Uterus (tissue), 4 donors: ENCODE data around the gene DAPK3. TPM values are rescaled to one million over a fixed set of nuclear protein-coding genes. Genes with fewer than 3 reads are reported as not detected.
"Not testable (repeated sequence)": the region's sequence is repeated elsewhere in the genome, so short reads cannot be mapped to it uniquely, and the experiment has no call there.

Experiments
- DNase-seq, 2 donors: peaks; one replicate each; pipeline ENCODE4 v3.0.0-alpha.2; 2019 to 2020
- H3K27ac ChIP-seq, 2 donors: fragments of 200-600 bp; sonication (generic); 1 replicate in 1 of 2; 2 replicates in 1 of 2; pipeline ENCODE4 v1.5.1; 2016 to 2018
- H3K27me3 ChIP-seq, 2 donors: fragments of 200-600 bp; sonication (generic); one replicate each; pipeline ENCODE4 v1.5.1; 2018 to 2019; ENCODE audit warnings: control low read depth in 1 of 2
- H3K36me3 ChIP-seq, 2 donors: fragments of 200-600 bp; sonication (generic); one replicate each; pipeline ENCODE4 v1.5.1; 2019; ENCODE audit warnings: control low read depth in 1 of 2
- H3K4me1 ChIP-seq, 2 donors: fragments of 200-600 bp; sonication (generic); one replicate each; pipeline ENCODE4 v1.5.1; 2018 to 2019; ENCODE audit warnings: control low read depth in 1 of 2
- H3K4me3 ChIP-seq, 2 donors: fragments of 200-600 bp; sonication (generic); 1 replicate in 1 of 2; 2 replicates in 1 of 2; pipeline ENCODE4 v1.5.1; 2018 to 2019; ENCODE audit warnings: mild to moderate bottlenecking in 1 of 2
- H3K9me3 ChIP-seq, 2 donors: fragments of 200-600 bp; sonication (generic); one replicate each; pipeline ENCODE4 v1.5.1; 2019; ENCODE audit warnings: control low read depth in 1 of 2
- POLR2A ChIP-seq, 2 donors: fragments of 450-650 bp; IDR thresholded peaks; one replicate each; pipeline ENCODE4 v1.6.1; 2016; ENCODE audit warnings: antibody characterized with exemption in 2 of 2, mild to moderate bottlenecking in 1 of 2, moderate library complexity in 1 of 2
- intact Hi-C: fragments of 100-400 bp; cut with DNase I; formaldehyde crosslinking; loops from one replicate; pipeline ENCODE4 v1.15.1; 2023; ENCODE audit warnings: low total_unique reads
- total RNA-seq, 4 donors: library from RNA; depleted of rRNA in 3 of 4; stranded (reverse); fragments of >200 nt in 3 of 4; gene quantifications; one replicate each; pipeline versions ENCODE4 v1.1.0 to v1.2.4, GENCODE V29; 2014 to 2023
- TF ChIP-seq, protein P1 (sequence below), 4 experiments: fragments of 200-600 bp in 2 of 4; fragments of 450-650 bp in 2 of 4; sonication (generic) in 2 of 4; IDR thresholded peaks; one replicate each; pipeline ENCODE4 v1.5.1; 2016 to 2019; ENCODE audit warnings: antibody characterized with exemption in 4 of 4, mild to moderate bottlenecking in 2 of 4, moderate library complexity in 1 of 4
- donor health status: DM: yes; HTN: yes; CAD: no.

DAPK3 gene
- total RNA-seq, 4 donors from 2014 or later = 7.1 to 119 (median 91.9) TPM

DNA sequence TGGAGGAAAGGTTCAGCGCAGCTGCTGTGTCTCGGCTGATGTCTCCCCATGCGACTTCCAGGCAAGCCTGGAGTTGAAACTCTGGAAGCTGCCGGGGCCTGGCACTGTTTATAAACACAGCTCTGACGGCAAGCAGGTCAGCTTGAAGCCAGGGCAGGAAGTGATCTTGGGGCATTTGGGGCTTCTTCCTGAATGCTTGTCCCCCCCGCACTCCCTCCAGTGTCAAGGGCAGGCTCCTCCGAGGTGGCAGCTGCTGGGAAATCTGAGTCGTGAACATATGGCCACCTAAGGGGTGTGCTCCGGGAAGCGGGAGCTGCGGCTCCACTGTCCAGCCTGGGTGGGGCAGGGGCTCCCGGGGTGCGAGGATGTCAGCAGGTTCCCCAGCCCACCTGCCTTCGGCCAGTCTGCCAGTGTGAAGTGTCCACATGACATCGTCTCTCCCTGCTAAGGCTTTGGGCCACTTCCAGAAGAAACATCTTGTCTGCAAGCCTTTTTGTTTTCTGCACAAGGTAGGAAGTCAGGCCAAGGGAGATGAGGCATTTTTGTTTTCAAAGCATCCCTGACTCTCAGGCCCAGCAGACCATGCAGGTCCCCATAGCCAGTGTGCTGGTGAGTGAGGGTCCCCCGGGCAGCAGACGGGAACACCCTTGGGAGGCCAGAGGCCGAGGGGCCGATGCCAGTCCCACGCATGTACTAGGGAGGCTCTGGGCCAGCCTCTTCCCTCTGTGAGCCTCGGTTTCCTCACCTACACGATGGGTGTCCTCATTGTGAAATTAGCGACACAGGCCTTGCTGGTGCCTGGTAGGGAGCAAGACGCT, 39.3 kb upstream of the DAPK3 start:
- H3K4me1 ChIP-seq = peaks cover 0 to 36% of the 10 kb centered on the region in 2 donors
- H3K36me3 ChIP-seq = no peaks in the 10 kb centered on the region
- H3K27ac ChIP-seq = no peak overlapping the region
- no peaks in the 10 kb centered on the region for H3K27me3 ChIP-seq
- no peak overlapping the region for H3K4me3 ChIP-seq
- H3K9me3 ChIP-seq = no peaks in the 10 kb centered on the region
- TF ChIP-seq, protein P1, sequence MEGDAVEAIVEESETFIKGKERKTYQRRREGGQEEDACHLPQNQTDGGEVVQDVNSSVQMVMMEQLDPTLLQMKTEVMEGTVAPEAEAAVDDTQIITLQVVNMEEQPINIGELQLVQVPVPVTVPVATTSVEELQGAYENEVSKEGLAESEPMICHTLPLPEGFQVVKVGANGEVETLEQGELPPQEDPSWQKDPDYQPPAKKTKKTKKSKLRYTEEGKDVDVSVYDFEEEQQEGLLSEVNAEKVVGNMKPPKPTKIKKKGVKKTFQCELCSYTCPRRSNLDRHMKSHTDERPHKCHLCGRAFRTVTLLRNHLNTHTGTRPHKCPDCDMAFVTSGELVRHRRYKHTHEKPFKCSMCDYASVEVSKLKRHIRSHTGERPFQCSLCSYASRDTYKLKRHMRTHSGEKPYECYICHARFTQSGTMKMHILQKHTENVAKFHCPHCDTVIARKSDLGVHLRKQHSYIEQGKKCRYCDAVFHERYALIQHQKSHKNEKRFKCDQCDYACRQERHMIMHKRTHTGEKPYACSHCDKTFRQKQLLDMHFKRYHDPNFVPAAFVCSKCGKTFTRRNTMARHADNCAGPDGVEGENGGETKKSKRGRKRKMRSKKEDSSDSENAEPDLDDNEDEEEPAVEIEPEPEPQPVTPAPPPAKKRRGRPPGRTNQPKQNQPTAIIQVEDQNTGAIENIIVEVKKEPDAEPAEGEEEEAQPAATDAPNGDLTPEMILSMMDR (IDR thresholded peaks at IDR 0.05) = no peak
- TF ChIP-seq POLR2A (IDR thresholded peaks at IDR 0.05) = no peak
- intact Hi-C loops = no loop called here
- no peak for DNase-seq

GRCh38 chr19:4007836-4008539, 37.1 kb upstream of the DAPK3 start:
- intact Hi-C loops = no loop called here
- TF ChIP-seq, protein P1 (IDR thresholded peaks at IDR 0.05) = no peak
- TF ChIP-seq POLR2A (IDR thresholded peaks at IDR 0.05) = no peak
- Histone ChIP-seq H3K4me3 (peak overlapping the region; percentile 73 to 74), H3K36me3 (no peaks in the 10 kb centered on the region), H3K9me3 (no peaks in the 10 kb centered on the region), H3K27me3 (no peaks in the 10 kb centered on the region), H3K4me1 (peaks cover 0 to 24% of the 10 kb centered on the region in 2 donors), H3K27ac (peak overlapping the region; percentile 79 to 89)
- DNase-seq = peak in 1 of 2 donors; percentile 41

GRCh38 chr19:4007021-4007835, 36.3 kb upstream of the DAPK3 start, which contains the start of gene PIAS4:
PIAS4 (plus strand) TSS chr19:4007736; CDS start chr19:4007761, 25 bp downstream.
- no peaks in the 10 kb centered on the region for H3K27me3 ChIP-seq
- H3K9me3 ChIP-seq = no peaks in the 10 kb centered on the region
- TF ChIP-seq POLR2A (IDR thresholded peaks at IDR 0.05) = peak; percentile 52 to 70
- TF ChIP-seq, protein P1 (IDR thresholded peaks at IDR 0.05) = peak in 2 of 4 experiments; percentile 31 to 36
- peak; percentile 94 to 97 for DNase-seq
- H3K27ac ChIP-seq = peak within 1 kb of the TSS; percentile 80 to 89
- no peaks in the 10 kb centered on the region for H3K36me3 ChIP-seq
- peaks cover 0 to 24% of the 10 kb centered on the region in 2 donors for H3K4me1 ChIP-seq
- intact Hi-C loops = no loop called here
- H3K4me3 ChIP-seq = peak within 1 kb of the TSS; percentile 73 to 85

GRCh38 chr19:4005436-4005835, 34.5 kb upstream of the DAPK3 start:
- H3K27me3 ChIP-seq, intact Hi-C loops, H3K4me3 ChIP-seq, DNase-seq, H3K9me3 ChIP-seq, H3K36me3 ChIP-seq, H3K27ac ChIP-seq: not testable (repeated sequence)
- H3K4me1 ChIP-seq = peaks cover 0 to 15% of the 10 kb centered on the region in 2 donors

GRCh38 chr19:4000798-4001197, 29.9 kb upstream of the DAPK3 start:
- intact Hi-C loops, H3K9me3 ChIP-seq, H3K36me3 ChIP-seq, H3K4me3 ChIP-seq, H3K4me1 ChIP-seq, H3K27ac ChIP-seq, H3K27me3 ChIP-seq, DNase-seq: not testable (repeated sequence)

GRCh38 chr19:3998667-3999412, 27.9 kb upstream of the DAPK3 start:
- H3K27ac ChIP-seq, H3K36me3 ChIP-seq, H3K27me3 ChIP-seq, H3K9me3 ChIP-seq, H3K4me3 ChIP-seq, H3K4me1 ChIP-seq, DNase-seq, intact Hi-C loops: not testable (repeated sequence)
